OCI-LY7 (cell line): ENCODE data around the gene DPP10. TPM values are rescaled to one million over a fixed set of nuclear protein-coding genes. Genes with fewer than 3 reads are reported as not detected.

ENCODE experiments used
- BruUV-seq: library from RNA; stranded (reverse); fragments of 400-500 nt; replicated peaks from 2 replicates; lab custom pipeline; 2021; lab: Mats Ljungman, UMichigan
- CTCF ChIA-PET: fragments of 300-600 bp; sonication (Branson Sonifier 250); formaldehyde crosslinking; loops from one replicate; lab custom pipeline; 2022; ENCODE audit warnings: antibody characterized with exemption; ENCODE audit not compliant: unreplicated experiment; lab: Charles Lee
- POLR2A ChIA-PET: fragments of 300-600 bp; sonication (Branson Sonifier 250); formaldehyde crosslinking; loops from one replicate; lab custom pipeline; 2022; ENCODE audit warnings: antibody characterized with exemption; lab: Charles Lee
- DNase-seq: peaks from one replicate; pipeline ENCODE4 v3.0.0-alpha.2; 2015; ENCODE audit warnings: low spot score
- H2AFZ ChIP-seq: fragments of 200-600 bp; sonication (generic), shearing (Covaris generic); 2 replicates; pipeline ENCODE4 v1.6.1; 2014; ENCODE audit warnings: mild to moderate bottlenecking, antibody characterized with exemption, low read length, moderate library complexity
- H3K27ac ChIP-seq: fragments of 200-600 bp; sonication (generic); 2 replicates; pipeline ENCODE4 v1.5.1; 2014; ENCODE audit warnings: mixed run types, low read depth, mild to moderate bottlenecking, moderate library complexity, low read length, inconsistent platforms; ENCODE audit not compliant: poor library complexity, severe bottlenecking
- H3K36me3 ChIP-seq: fragments of 200-600 bp; sonication (generic); 2 replicates; pipeline ENCODE4 v1.6.1; 2014; ENCODE audit warnings: mild to moderate bottlenecking, antibody characterized with exemption, low read length, moderate library complexity, mixed read lengths; ENCODE audit not compliant: insufficient read depth
- H3K4me1 ChIP-seq: fragments of 200-600 bp; sonication (generic); 2 replicates; pipeline ENCODE4 v1.5.1; 2014; ENCODE audit warnings: mild to moderate bottlenecking, low read length; ENCODE audit not compliant: insufficient read depth, poor library complexity, severe bottlenecking
- H3K4me2 ChIP-seq: fragments of 200-600 bp; sonication (generic); 2 replicates; pipeline ENCODE4 v1.6.1; 2014; ENCODE audit warnings: mild to moderate bottlenecking, low read length
- H3K4me3 ChIP-seq: fragments of 200-600 bp; sonication (generic); 2 replicates; pipeline ENCODE4 v1.5.1; 2014; ENCODE audit warnings: mild to moderate bottlenecking, low read depth, low read length; ENCODE audit not compliant: poor library complexity, severe bottlenecking
- H3K79me2 ChIP-seq: fragments of 200-600 bp; sonication (generic); 2 replicates; pipeline ENCODE4 v1.6.1; 2016; ENCODE audit warnings: low read depth, mild to moderate bottlenecking, low read length, moderate library complexity, mixed read lengths; ENCODE audit not compliant: insufficient read depth
- H3K9me2 ChIP-seq: fragments of 200-600 bp; sonication (generic); 2 replicates; pipeline ENCODE4 v1.6.1; 2016; ENCODE audit warnings: mild to moderate bottlenecking, low read length, mixed read lengths; ENCODE audit not compliant: insufficient read depth
- H3K9me3 ChIP-seq: fragments of 200-600 bp; sonication (generic); 2 replicates; pipeline ENCODE4 v1.6.1; 2014; ENCODE audit warnings: mild to moderate bottlenecking, mixed run types, low read length, mixed read lengths
- H4K20me1 ChIP-seq: fragments of 200-600 bp; sonication (generic); 2 replicates; pipeline ENCODE4 v1.6.1; 2014; ENCODE audit warnings: mild to moderate bottlenecking, antibody characterized with exemption, low read length, moderate library complexity, mixed read lengths; ENCODE audit not compliant: insufficient read depth
- CTCF ChIP-seq: fragments of 200-600 bp; sonication (generic); conservative IDR thresholded peaks from 2 replicates; pipeline ENCODE4 v1.5.1; 2014; ENCODE audit warnings: mild to moderate bottlenecking, antibody characterized with exemption, low read length, moderate library complexity, mixed read lengths
- EZH2phosphoT487 ChIP-seq: fragments of 200-600 bp; sonication (generic); IDR thresholded peaks from 2 replicates; pipeline ENCODE4 v1.6.1; 2018; ENCODE audit warnings: low read depth, borderline replicate concordance, mild to moderate bottlenecking, mixed run types, antibody characterized with exemption, low read length, moderate library complexity, mixed read lengths
- intact Hi-C: fragments of 100-400 bp; cut with micrococcal nuclease; formaldehyde crosslinking; loops from one replicate; pipeline ENCODE4 v1.10.0; 2022; ENCODE audit not compliant: unreplicated experiment
- total RNA-seq, 2 experiments: library from RNA; depleted of rRNA in 1 of 2; stranded (reverse); fragments of >200 nt in 1 of 2; shearing (Covaris generic) in 1 of 2; gene quantifications; 2 replicates each; pipeline ENCODE4 v1.2.3, GENCODE V29; 2014 to 2022

The DPP10 gene
- total RNA-seq, 2 experiments from 2014 or later = not detected

- no peaks in the 10 kb centered on the region for H4K20me1 ChIP-seq
- H3K9me3 ChIP-seq = no peaks in the 10 kb centered on the region
- H3K4me2 ChIP-seq = no peak overlapping the region
- TF ChIP-seq CTCF = no peak
- no peak for TF ChIP-seq EZH2phosphoT487
- DNase-seq = no peak
- no peak overlapping the region for H2AFZ ChIP-seq
- H3K4me3 ChIP-seq = no peak overlapping the region
- CTCF ChIA-PET = no interaction called here
- no TSS peak for BruUV-seq
- H3K79me2 ChIP-seq = no peaks in the 10 kb centered on the region
- intact Hi-C loops = no loop called here
- POLR2A ChIA-PET = no interaction called here
- no peaks in the 10 kb centered on the region for H3K4me1 ChIP-seq
- no peak overlapping the region for H3K27ac ChIP-seq
- H3K9me2 ChIP-seq = no peaks in the 10 kb centered on the region
- no peaks in the 10 kb centered on the region for H3K36me3 ChIP-seq
Observed at GRCh38 chr2:114579542-114579941, 137.1 kb downstream of the DPP10 start.

- Histone ChIP-seq H3K9me2 (no peaks in the 10 kb centered on the region), H3K4me3 (no peak overlapping the region), H3K4me2 (no peak overlapping the region), H3K9me3 (no peaks in the 10 kb centered on the region), H3K4me1 (no peaks in the 10 kb centered on the region), H3K36me3 (no peaks in the 10 kb centered on the region), H2AFZ (no peak overlapping the region), H3K27ac (no peak overlapping the region), H4K20me1 (no peaks in the 10 kb centered on the region), H3K79me2 (no peaks in the 10 kb centered on the region)
- POLR2A ChIA-PET = interaction anchor here (0.7 kb wide), 1 partner anchor 612 kb away, joined by 5 read pairs; no protein-coding TSS in a partner anchor
- TF ChIP-seq EZH2phosphoT487 = no peak
- no peak for TF ChIP-seq CTCF
- CTCF ChIA-PET = no interaction called here
- no peak for DNase-seq
- no TSS peak for BruUV-seq
- intact Hi-C loops = no loop called here
Observed at GRCh38 chr2:114580691-114581090, 138.2 kb downstream of the DPP10 start.

GRCh38 chr2:114598329-114598728 is 155.9 kb downstream of the DPP10 start:
- H2AFZ ChIP-seq = no peak overlapping the region
- H3K4me2 ChIP-seq = no peak overlapping the region
- no peak overlapping the region for H3K27ac ChIP-seq
- no peaks in the 10 kb centered on the region for H3K9me3 ChIP-seq
- ChIA-PET POLR2A (no interaction called here), CTCF (no interaction called here)
- no peaks in the 10 kb centered on the region for H3K36me3 ChIP-seq
- no peaks in the 10 kb centered on the region for H3K9me2 ChIP-seq
- H4K20me1 ChIP-seq = no peaks in the 10 kb centered on the region
- BruUV-seq = no TSS peak
- H3K79me2 ChIP-seq = no peaks in the 10 kb centered on the region
- no peak for DNase-seq
- TF ChIP-seq EZH2phosphoT487 = no peak
- TF ChIP-seq CTCF = no peak
- no peaks in the 10 kb centered on the region for H3K4me1 ChIP-seq
- no peak overlapping the region for H3K4me3 ChIP-seq
- intact Hi-C loops = no loop called here
